Gastroesophageal sphincter (tissue), 4 donors: ENCODE measurements around the gene APOL5. TPM values are rescaled to one million over a fixed set of nuclear protein-coding genes. Genes with fewer than 3 reads are reported as not detected.
"Not testable (repeated sequence)": the region's sequence is repeated elsewhere in the genome, so short reads cannot be mapped to it uniquely, and the experiment has no call there.

Source experiments
- ATAC-seq: fragments of 150-250 bp; one replicate; pipeline ENCODE4 v1.9.1; 2016; ENCODE audit warnings: mild to moderate bottlenecking, moderate library complexity
- H3K27ac ChIP-seq, 4 donors: fragments of 200-600 bp; sonication (generic) in 3 of 4; 1 replicate in 3 of 4; 2 replicates in 1 of 4; pipeline ENCODE4 v1.5.1; 2016 to 2019
- H3K27me3 ChIP-seq: fragments of 200-600 bp; sonication (generic); one replicate; pipeline ENCODE4 v1.5.1; 2019
- H3K36me3 ChIP-seq, 2 donors: fragments of 200-600 bp; sonication (generic); one replicate each; pipeline ENCODE4 v1.5.1; 2019; ENCODE audit warnings: control low read depth in 1 of 2
- H3K4me1 ChIP-seq, 3 donors: fragments of 200-600 bp; sonication (generic); 1 replicate in 2 of 3; 2 replicates in 1 of 3; pipeline ENCODE4 v1.5.1; 2016 to 2019; ENCODE audit warnings: control low read depth in 2 of 3
- H3K4me3 ChIP-seq, 2 donors: fragments of 200-600 bp; sonication (generic); one replicate each; pipeline ENCODE4 v1.5.1; 2019; ENCODE audit warnings: mild to moderate bottlenecking in 1 of 2, moderate library complexity in 1 of 2
- H3K9me3 ChIP-seq, 3 donors: fragments of 200-600 bp; sonication (generic); one replicate each; pipeline ENCODE4 v1.5.1; 2017 to 2019; ENCODE audit warnings: control low read depth in 2 of 3
- EP300 ChIP-seq: sonication (generic); formaldehyde crosslinking; IDR thresholded peaks from one replicate; pipeline ENCODE4 v1.6.1; 2017; ENCODE audit warnings: antibody characterized with exemption, mild to moderate bottlenecking
- POLR2A ChIP-seq, 2 donors: fragments of 450-650 bp; IDR thresholded peaks; one replicate each; pipeline ENCODE4 v1.6.1; 2017; ENCODE audit warnings: antibody characterized with exemption in 2 of 2, mild to moderate bottlenecking in 2 of 2, moderate library complexity in 1 of 2
- POLR2AphosphoS5 ChIP-seq: sonication (generic); formaldehyde crosslinking; IDR thresholded peaks from one replicate; pipeline ENCODE4 v1.6.1; 2017; ENCODE audit warnings: antibody characterized with exemption
- WGBS, 2 donors: methylation state at CpG; one replicate each; pipeline ENCODE4 v1.1.5; 2018; ENCODE audit warnings: low coverage in 1 of 2; 5-methylcytosine and 5-hydroxymethylcytosine counted together
- total RNA-seq, 4 donors: library from RNA; depleted of rRNA; stranded (reverse); fragments of >200 nt; gene quantifications; one replicate each; pipeline ENCODE4 v1.1.0, GENCODE V29; 2016
- TF ChIP-seq, protein P1 (sequence below), 4 experiments: fragments of 200-600 bp in 2 of 4; fragments of 450-650 bp in 2 of 4; sonication (generic) in 1 of 4; IDR thresholded peaks; one replicate each; pipeline ENCODE4 v1.5.1; 2017 to 2019; ENCODE audit warnings: antibody characterized with exemption in 4 of 4, mild to moderate bottlenecking in 2 of 4, moderate library complexity in 2 of 4

The APOL5 gene
- total RNA-seq: not detected

- H3K27me3 ChIP-seq: no peaks in the 10 kb centered on the region
- no peak within 1 kb of the TSS for H3K27ac ChIP-seq
- WGBS, 2 donors: 70 to 77% methylated on average over 1 to 3 of the region's 3 CpGs
- no peak for ATAC-seq
- TF ChIP-seq POLR2A (IDR thresholded peaks at IDR 0.05) (no peak), EP300 (no peak), POLR2AphosphoS5 (no peak)
- TF ChIP-seq, protein P1, sequence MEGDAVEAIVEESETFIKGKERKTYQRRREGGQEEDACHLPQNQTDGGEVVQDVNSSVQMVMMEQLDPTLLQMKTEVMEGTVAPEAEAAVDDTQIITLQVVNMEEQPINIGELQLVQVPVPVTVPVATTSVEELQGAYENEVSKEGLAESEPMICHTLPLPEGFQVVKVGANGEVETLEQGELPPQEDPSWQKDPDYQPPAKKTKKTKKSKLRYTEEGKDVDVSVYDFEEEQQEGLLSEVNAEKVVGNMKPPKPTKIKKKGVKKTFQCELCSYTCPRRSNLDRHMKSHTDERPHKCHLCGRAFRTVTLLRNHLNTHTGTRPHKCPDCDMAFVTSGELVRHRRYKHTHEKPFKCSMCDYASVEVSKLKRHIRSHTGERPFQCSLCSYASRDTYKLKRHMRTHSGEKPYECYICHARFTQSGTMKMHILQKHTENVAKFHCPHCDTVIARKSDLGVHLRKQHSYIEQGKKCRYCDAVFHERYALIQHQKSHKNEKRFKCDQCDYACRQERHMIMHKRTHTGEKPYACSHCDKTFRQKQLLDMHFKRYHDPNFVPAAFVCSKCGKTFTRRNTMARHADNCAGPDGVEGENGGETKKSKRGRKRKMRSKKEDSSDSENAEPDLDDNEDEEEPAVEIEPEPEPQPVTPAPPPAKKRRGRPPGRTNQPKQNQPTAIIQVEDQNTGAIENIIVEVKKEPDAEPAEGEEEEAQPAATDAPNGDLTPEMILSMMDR (IDR thresholded peaks at IDR 0.05): no peak
- no peaks in the 10 kb centered on the region for H3K4me1 ChIP-seq
- no peak within 1 kb of the TSS for H3K4me3 ChIP-seq
- H3K36me3 ChIP-seq: no peaks in the 10 kb centered on the region
- peaks cover 0 to 10% (median 0%) of the 10 kb centered on the region in 3 donors for H3K9me3 ChIP-seq
These were observed at the start of gene APOL5 for GRCh38 chr22:35717572-35717971. TSS of gene APOL5 (plus strand) at chr22:35717872. CDS start at chr22:35717872, 0 bp downstream.

DNA sequence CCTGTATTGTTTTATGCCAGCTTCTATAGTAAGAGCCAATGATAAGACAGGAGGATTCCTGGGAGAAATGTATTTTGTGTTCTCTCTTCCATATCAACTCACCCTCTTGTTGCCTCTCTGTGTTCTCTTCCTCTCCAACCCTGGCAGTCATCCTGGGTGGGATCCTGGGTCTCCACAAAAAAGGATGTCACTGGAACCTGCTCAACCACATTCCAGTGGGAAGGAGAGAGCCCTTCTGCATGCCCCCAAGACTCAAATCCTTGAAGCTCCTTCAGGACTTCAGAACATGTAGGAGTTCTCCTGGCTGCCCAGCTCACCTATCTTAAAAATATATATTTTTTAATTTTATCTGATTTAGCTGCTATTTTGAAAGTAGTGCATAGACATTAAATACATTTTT is 43.3 kb upstream of the APOL5 start:
- no peak for TF ChIP-seq POLR2AphosphoS5
- no peak for TF ChIP-seq POLR2A (IDR thresholded peaks at IDR 0.05)
- TF ChIP-seq EP300: no peak
- TF ChIP-seq, protein P1 (IDR thresholded peaks at IDR 0.05): no peak
- no peak for ATAC-seq
- H3K27ac ChIP-seq: no peak overlapping the region

DNA sequence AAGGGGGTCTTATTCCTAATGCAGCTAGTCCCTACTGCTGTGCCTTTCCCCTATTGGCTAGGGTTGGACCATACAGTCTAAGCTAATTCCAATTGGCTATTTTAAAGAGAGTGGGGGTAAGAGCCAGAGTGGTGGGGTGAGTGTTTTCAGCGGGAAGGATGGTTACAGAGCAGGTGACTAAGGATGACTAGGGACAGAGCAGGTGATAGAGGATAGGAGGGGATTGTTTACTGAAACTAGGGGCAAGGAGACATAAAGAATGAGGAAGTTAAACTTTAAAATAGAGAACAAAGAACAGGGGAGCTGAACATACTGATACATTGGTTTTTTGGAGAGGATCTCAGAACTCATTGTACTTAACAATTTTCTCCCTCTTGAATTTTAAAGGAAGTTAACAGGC is 41.6 kb upstream of the APOL5 start:
- not testable (repeated sequence) for H3K9me3 ChIP-seq, H3K27ac ChIP-seq, H3K36me3 ChIP-seq, H3K4me3 ChIP-seq, H3K4me1 ChIP-seq, ATAC-seq, H3K27me3 ChIP-seq
- 40 to 80% methylated on average over 1 of the region's 1 CpG for WGBS, 2 donors

More for the DNA sequence above, 43.3 kb upstream of the APOL5 start:
- no peaks in the 10 kb centered on the region for H3K4me1 ChIP-seq
- no peaks in the 10 kb centered on the region for H3K9me3 ChIP-seq
- no peaks in the 10 kb centered on the region for H3K27me3 ChIP-seq
- no peak overlapping the region for H3K4me3 ChIP-seq
- no peaks in the 10 kb centered on the region for H3K36me3 ChIP-seq

DNA sequence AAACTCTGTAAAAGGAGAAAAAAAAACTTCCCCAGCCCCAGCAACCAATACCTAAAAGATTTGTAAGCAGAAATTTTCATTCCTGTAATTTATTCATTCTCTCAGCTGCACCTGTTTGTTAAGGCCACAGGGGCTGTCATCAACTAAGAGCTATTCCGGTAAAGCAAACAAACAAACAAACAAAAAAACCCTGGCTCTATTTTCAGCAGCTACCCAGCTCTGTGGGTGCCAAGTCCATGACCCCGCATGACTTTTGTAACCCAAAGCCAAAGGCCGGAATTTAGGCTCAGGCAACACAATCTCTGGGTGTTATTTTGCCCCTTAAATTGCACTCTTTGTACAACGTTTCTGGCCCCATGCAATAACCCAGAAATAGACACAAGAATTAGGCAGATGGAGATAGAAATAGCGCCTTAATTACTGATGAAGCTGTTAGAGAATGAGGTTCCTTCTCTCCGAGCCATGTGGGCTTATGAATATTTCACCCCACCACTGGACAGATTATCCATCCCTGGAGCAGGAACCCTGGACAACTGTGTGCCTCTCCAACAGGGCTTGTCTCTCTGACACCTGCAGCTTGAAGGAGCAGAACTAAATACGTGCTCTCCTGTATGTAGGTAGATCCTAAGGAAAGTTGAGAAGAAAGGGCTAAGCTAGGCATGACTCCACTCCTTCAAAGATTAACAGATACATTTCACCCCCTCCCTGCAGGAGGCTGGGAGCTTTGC is 40.0 kb upstream of the APOL5 start:
- Histone ChIP-seq H3K36me3 (no peaks in the 10 kb centered on the region), H3K4me1 (no peaks in the 10 kb centered on the region), H3K9me3 (no peaks in the 10 kb centered on the region), H3K27ac (no peak overlapping the region), H3K27me3 (no peaks in the 10 kb centered on the region), H3K4me3 (no peak overlapping the region)
- no peak for ATAC-seq
- TF ChIP-seq EP300: no peak
- TF ChIP-seq POLR2A (IDR thresholded peaks at IDR 0.05): no peak
- TF ChIP-seq, protein P1 (IDR thresholded peaks at IDR 0.05): no peak
- no peak for TF ChIP-seq POLR2AphosphoS5
- 72 to 81% methylated on average over 5 to 6 of the region's 7 CpGs for WGBS, 2 donors

DNA sequence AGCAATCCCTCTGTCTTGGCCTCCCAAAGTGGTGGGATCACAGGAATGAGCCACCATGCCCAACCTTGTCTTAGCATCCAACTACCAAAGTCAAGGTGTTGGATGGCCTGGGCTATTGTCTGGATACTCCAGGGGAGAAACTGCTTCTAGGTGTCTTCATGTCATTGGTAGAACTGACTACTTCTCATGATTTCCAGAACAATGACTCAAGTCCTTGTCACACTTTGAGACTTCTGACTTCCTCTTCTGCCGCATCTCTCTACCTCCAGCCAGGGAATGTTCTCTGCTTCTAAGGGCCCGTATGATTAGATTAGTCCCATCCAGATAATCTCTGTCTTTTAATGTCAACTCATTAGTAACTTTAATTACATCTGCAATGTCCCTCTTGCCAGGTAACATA is 38.8 kb upstream of the APOL5 start:
- H3K9me3 ChIP-seq: no peaks in the 10 kb centered on the region
- no peaks in the 10 kb centered on the region for H3K36me3 ChIP-seq
- no peaks in the 10 kb centered on the region for H3K4me1 ChIP-seq
- no peak overlapping the region for H3K27ac ChIP-seq
- WGBS, 2 donors: 72 to 80% methylated on average over 1 to 2 of the region's 2 CpGs
- ATAC-seq: no peak
- H3K27me3 ChIP-seq: no peaks in the 10 kb centered on the region
- H3K4me3 ChIP-seq: no peak overlapping the region
- TF ChIP-seq EP300 (no peak), POLR2A (IDR thresholded peaks at IDR 0.05) (no peak), POLR2AphosphoS5 (no peak)
- TF ChIP-seq, protein P1 (IDR thresholded peaks at IDR 0.05): no peak

DNA sequence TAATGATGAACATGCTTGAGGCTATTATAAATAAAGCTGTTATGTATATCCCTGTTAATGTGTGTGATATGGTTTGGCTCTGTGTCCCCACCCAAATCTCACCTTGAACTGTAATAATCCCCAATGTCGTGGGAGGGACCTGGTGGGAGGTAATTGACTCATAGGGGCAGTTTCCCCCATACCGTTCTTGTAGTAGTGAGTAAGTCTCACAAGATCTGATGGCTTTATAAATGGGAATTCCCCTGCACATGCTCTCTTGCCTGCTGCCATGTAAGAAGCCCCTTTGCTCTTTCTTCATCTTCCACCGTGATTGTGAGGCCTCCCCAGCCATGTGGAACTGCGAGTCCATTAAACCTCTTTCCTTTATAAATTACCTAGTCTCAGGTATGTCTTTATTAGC is 38.2 kb upstream of the APOL5 start:
- not testable (repeated sequence) for H3K4me1 ChIP-seq, ATAC-seq, H3K4me3 ChIP-seq, H3K36me3 ChIP-seq, H3K27me3 ChIP-seq, H3K9me3 ChIP-seq, H3K27ac ChIP-seq
- 66 to 74% methylated on average over 4 of the region's 4 CpGs for WGBS, 2 donors
